Heart right ventricle (tissue), 16 donors: ENCODE results near the gene ARIH1. TPM values are rescaled to one million over a fixed set of nuclear protein-coding genes. Genes with fewer than 3 reads are reported as not detected.
"Not testable (repeated sequence)": the region's sequence is repeated elsewhere in the genome, so short reads cannot be mapped to it uniquely, and the experiment has no call there.

Experiments
- ATAC-seq, 8 donors: fragments of 200-7000 bp; cut with Tn5 transposase; one replicate each; pipeline ENCODE4 v1.9.1; 2020; ENCODE audit warnings: mild to moderate bottlenecking in 8 of 8, moderate library complexity in 8 of 8, moderate number of reproducible peaks in 1 of 8
- DNase-seq, 2 donors: peaks; one replicate each; pipeline ENCODE4 v3.0.0-alpha.2; 2020
- H3K27ac ChIP-seq, 10 donors: fragments of 200-600 bp; sonication (generic) in 2 of 10; one replicate each; pipeline versions ENCODE4 v1.5.0 to v1.8.0; 2020 to 2022; ENCODE audit warnings: mild to moderate bottlenecking in 3 of 10
- H3K27me3 ChIP-seq, 7 donors: fragments of 200-600 bp; one replicate each; pipeline ENCODE4 v1.8.0; 2021 to 2022; ENCODE audit warnings: mild to moderate bottlenecking in 2 of 7
- H3K36me3 ChIP-seq, 9 donors: fragments of 200-600 bp; sonication (generic) in 1 of 9; one replicate each; pipeline versions ENCODE4 v1.5.0 to v1.8.0; 2020 to 2022; ENCODE audit warnings: mild to moderate bottlenecking in 2 of 9
- H3K4me1 ChIP-seq, 9 donors: fragments of 200-600 bp; sonication (generic) in 1 of 9; one replicate each; pipeline versions ENCODE4 v1.5.0 to v1.8.0; 2020 to 2022; ENCODE audit warnings: mild to moderate bottlenecking in 4 of 9
- H3K4me3 ChIP-seq, 10 donors: fragments of 200-600 bp; sonication (generic) in 2 of 10; one replicate each; pipeline versions ENCODE4 v1.5.0 to v1.8.0; 2020 to 2022; ENCODE audit warnings: mild to moderate bottlenecking in 7 of 10, moderate library complexity in 2 of 10
- H3K9me3 ChIP-seq, 11 donors: fragments of 200-600 bp in 10 of 11; sonication (generic) in 2 of 11; one replicate each; pipeline versions ENCODE4 v1.5.0 to v1.8.0; 2013 to 2022; ENCODE audit warnings: mild to moderate bottlenecking in 2 of 11, control low read depth in 1 of 11, moderate library complexity in 1 of 11
- WGBS, 2 donors: extraction: QIAGEN DNeasy Blood & Tissue Kit; methylation state at CpG; one replicate each; pipeline ENCODE4 v1.1.7; 2013; ENCODE audit warnings: inconsistent platforms in 1 of 2; 5-methylcytosine and 5-hydroxymethylcytosine counted together
- intact Hi-C, 10 donors: fragments of 100-400 bp; cut with DNase I; formaldehyde crosslinking; loops; one replicate each; pipeline versions ENCODE4 v1.11.1 to v1.14.2; 2022
- long read RNA-seq, 3 donors: library from polyadenylated mRNA; unstranded; transcript quantifications; one replicate each; pipeline ENCODE4 v2.0.0, GENCODE V29; 2020 to 2021
- polyA plus RNA-seq, 2 donors: library from polyadenylated mRNA; stranded (reverse); fragments of 200-250 nt; gene quantifications; one replicate each; pipeline ENCODE4 v1.2.3, GENCODE V29; 2013
- total RNA-seq, 10 donors: library from RNA; stranded (reverse); fragmentation: NEBNext Ultra II Directional in 3 of 10; extraction: Animal tissue kit (Norgen Biotek cat#: 25700) in 3 of 10; gene quantifications; one replicate each; pipeline versions ENCODE4 v1.2.1 to v1.2.4, GENCODE V29; 2021 to 2023
- TF ChIP-seq, protein P1 (sequence below), 9 donors: fragments of 200-600 bp; sonication (generic) in 2 of 9; IDR thresholded peaks; one replicate each; pipeline versions ENCODE4 v1.5.0 to v1.8.0; 2021 to 2022; ENCODE audit warnings: antibody characterized with exemption in 9 of 9, mild to moderate bottlenecking in 5 of 9, moderate library complexity in 1 of 9
- donor health status: Arrhythmogenic right ventricular cardiomyopathy.
- donor health status: ischemic (EF 13 %, LVEDD 7.1; RV severe dilation, severe dysfunction).
- donor health status: healthy with polysubstance abuse.
- donor health status: DM: no; HTN: yes; CAD: no.
- donor health status: DM: no; HTN: no; CAD: no.
- donor health status: ischemic (EF 25% LVEDD 6.9; RV normal size, moderate dysfunction).
- donor health status: ischemic (EF 25% LVEDD 5.7; RV mildly dilated, moderate dysfunction).
- donor health status: healthy.
- donor health status: DM: yes; HTN: yes; CAD: no.
- donor health status: Ischemic cardiomyopathy.
- donor health status: ischemic (EF 35%, LVEDD 5.7; RV mildly dilated, moderate dysfunction).
- donor health status: nonischemic (EF 11% LVEDD 7.7; RV severe dilation, severe dysfunction).
- donor health status: DM: yes; HTN: yes; CAD: no.
- donor health status: PGD.
- donor health status: ischemic (EF 29% LVEDD 5.4; RV normal size, mild dysfunction).
- donor health status: nonischemic (EF 23%, LVEDD 6.1; RV moderate dilation, normal function).

Gene ARIH1, protein sequence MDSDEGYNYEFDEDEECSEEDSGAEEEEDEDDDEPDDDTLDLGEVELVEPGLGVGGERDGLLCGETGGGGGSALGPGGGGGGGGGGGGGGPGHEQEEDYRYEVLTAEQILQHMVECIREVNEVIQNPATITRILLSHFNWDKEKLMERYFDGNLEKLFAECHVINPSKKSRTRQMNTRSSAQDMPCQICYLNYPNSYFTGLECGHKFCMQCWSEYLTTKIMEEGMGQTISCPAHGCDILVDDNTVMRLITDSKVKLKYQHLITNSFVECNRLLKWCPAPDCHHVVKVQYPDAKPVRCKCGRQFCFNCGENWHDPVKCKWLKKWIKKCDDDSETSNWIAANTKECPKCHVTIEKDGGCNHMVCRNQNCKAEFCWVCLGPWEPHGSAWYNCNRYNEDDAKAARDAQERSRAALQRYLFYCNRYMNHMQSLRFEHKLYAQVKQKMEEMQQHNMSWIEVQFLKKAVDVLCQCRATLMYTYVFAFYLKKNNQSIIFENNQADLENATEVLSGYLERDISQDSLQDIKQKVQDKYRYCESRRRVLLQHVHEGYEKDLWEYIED
- total RNA-seq (100 to 1,000 TPM; 148 to 231 (median 188) TPM), polyA plus RNA-seq (10 to 100 TPM; 23.1 to 28.9 TPM)
- long read RNA-seq, donor 1, full-length matches to known transcripts = 24 of 26 reads
- long read RNA-seq, donor 1, partial matches to known transcripts = 1 of 26 reads
- long read RNA-seq, donor 1, other reads (novel, unspliced or antisense) = 1 of 26 reads
- long read RNA-seq, donor 2, full-length matches to known transcripts = 31 of 37 reads
- long read RNA-seq, donor 2, partial matches to known transcripts = 0 of 37 reads
- long read RNA-seq, donor 2, other reads (novel, unspliced or antisense) = 6 of 37 reads
- long read RNA-seq, donor 3, full-length matches to known transcripts = 11 of 19 reads
- long read RNA-seq, donor 3, partial matches to known transcripts = 3 of 19 reads
- long read RNA-seq, donor 3, other reads (novel, unspliced or antisense) = 5 of 19 reads

DNA sequence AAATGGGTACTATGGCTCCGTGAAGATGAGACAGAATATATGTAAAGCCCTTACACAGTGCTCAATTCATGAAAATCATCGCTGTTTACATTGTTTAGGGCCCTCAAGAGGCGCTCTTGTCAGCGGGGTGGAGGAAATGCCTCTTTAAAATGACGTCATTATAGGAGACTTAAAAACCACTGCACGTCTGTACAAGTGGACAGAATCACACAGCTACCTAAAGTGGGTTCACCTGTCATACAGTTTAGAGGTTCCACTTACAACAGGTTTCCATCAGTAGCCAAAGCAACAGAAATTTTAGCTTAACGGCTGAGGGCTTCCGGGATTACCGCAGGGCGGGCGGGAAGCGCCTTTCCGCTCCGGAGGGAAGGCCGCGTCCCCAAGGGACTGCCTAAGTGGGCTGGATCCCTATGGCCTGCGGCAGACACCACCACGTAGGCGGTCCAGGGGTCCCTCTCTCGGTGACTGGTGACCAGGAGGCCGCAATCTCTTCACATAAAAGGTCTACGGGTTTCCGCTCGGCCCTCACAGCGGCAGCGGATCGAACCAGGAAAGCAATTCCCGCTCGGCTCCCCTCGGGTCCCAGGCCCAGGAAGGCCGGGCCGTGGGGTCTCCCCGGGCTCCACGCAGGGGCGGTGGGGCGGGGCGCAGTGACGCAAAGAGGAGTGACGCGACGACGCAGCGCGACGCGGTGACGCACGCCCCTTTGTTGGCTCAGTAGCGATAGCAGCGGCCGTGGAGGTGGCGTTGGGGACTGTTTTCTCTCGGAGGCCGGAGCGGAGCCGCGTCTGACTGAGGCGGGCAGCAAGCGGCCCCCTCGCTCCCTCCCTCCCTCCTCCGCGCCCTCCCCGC, at the start of gene ARIH1:
TSS of gene ARIH1 (plus strand) at position 717 of the 852 bp plus-strand sequence. CDS start 310 bp downstream, outside the sequence.
- peaks cover 10 to 49% (median 45%) of the 10 kb centered on the region in 9 donors for H3K4me1 ChIP-seq
- peak; percentile 97 to 99 for DNase-seq
- TF ChIP-seq, protein P1, sequence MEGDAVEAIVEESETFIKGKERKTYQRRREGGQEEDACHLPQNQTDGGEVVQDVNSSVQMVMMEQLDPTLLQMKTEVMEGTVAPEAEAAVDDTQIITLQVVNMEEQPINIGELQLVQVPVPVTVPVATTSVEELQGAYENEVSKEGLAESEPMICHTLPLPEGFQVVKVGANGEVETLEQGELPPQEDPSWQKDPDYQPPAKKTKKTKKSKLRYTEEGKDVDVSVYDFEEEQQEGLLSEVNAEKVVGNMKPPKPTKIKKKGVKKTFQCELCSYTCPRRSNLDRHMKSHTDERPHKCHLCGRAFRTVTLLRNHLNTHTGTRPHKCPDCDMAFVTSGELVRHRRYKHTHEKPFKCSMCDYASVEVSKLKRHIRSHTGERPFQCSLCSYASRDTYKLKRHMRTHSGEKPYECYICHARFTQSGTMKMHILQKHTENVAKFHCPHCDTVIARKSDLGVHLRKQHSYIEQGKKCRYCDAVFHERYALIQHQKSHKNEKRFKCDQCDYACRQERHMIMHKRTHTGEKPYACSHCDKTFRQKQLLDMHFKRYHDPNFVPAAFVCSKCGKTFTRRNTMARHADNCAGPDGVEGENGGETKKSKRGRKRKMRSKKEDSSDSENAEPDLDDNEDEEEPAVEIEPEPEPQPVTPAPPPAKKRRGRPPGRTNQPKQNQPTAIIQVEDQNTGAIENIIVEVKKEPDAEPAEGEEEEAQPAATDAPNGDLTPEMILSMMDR (IDR thresholded peaks at IDR 0.05) = peak in 5 of 9 donors; percentile 11 to 48 (median 32)

DNA sequence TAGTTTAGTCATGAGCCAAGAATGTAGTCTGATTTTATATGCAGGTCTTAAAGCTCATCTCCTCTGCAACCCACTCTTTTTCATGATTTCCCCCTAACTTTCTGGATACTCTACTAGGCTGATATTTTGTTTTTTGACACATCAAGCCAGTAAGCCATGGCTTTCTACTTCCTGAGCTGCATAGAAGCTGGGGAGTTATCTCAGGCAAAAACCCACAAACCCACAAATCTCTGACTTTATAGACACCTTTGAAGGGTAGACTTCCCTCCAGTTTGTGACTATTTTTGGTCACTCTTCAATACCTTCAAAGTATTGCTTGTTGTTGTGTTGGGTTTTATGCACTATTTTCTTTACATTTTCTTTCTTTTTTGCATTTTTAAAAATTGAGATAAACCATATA, 47.4 kb upstream of the ARIH1 start:
- H3K9me3 ChIP-seq = peaks cover 0 to 25% (median 10%) of the 10 kb centered on the region in 11 donors
- no peaks in the 10 kb centered on the region for H3K36me3 ChIP-seq
- DNase-seq (no peak), ATAC-seq (no peak)
- TF ChIP-seq, protein P1 (IDR thresholded peaks at IDR 0.05) = no peak
- H3K27me3 ChIP-seq = no peaks in the 10 kb centered on the region
- intact Hi-C loops = no loop called here
- H3K27ac ChIP-seq = no peak overlapping the region
- H3K4me3 ChIP-seq = no peak overlapping the region
- no peaks in the 10 kb centered on the region for H3K4me1 ChIP-seq

More for the DNA sequence above, at the start of gene ARIH1:
- peak; percentile 96 to 99 (median 98) for ATAC-seq
- 0% methylated on average over 60 to 62 of the region's 63 CpGs for WGBS, 2 donors
- peak within 1 kb of the TSS; percentile 97 to 100 (median 99) for H3K27ac ChIP-seq
- H3K4me3 ChIP-seq = peak within 1 kb of the TSS; percentile 75 to 92 (median 84)
- intact Hi-C loops = loop anchor here in 5 of 10 donors (5.0 to 10.0 kb wide), 2 partner anchors 97 to 99 kb away; partner anchors contain the start of gene HEXA (in 5 of the 5)
- H3K27me3 ChIP-seq = no peaks in the 10 kb centered on the region
- H3K9me3 ChIP-seq = no peaks in the 10 kb centered on the region
- H3K36me3 ChIP-seq = peaks cover 0 to 35% (median 0%) of the 10 kb centered on the region in 9 donors

DNA sequence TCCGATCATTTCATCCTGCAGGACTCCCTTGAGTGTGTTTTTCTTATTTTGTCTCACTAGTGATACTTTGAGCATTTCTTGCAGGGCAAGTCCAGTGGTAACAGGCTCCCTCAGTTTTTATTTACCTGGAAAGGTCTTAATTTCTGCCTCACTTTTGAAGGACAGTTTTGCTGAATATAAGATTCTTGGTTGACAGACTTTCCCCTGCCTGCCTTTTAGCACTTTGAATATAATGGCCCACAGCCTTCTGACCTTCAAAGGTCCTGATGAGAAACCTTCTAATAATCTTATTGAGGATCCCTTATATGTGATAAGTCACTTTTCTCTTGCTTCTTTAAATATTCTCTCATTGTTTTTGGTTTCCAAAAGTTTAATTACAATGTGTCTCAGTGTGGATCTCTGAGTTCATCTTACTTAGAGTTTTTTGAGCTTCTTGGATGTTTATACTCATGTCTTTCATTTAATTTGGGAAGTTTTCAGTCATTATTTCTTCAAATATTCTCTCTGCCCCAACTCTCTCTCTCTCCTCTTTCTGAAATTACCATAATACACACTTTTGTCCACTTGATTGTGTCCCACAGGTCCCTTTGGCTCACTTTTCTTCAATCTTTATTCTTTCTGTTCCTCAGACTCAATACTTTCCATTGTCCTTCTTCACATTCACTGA, 36.3 kb upstream of the ARIH1 start:
- Histone ChIP-seq H3K36me3 (no peaks in the 10 kb centered on the region), H3K27me3 (peaks cover 0 to 32% (median 0%) of the 10 kb centered on the region in 7 donors), H3K4me1 (no peaks in the 10 kb centered on the region), H3K27ac (no peak overlapping the region), H3K9me3 (peaks cover 0 to 25% (median 11%) of the 10 kb centered on the region in 11 donors), H3K4me3 (no peak overlapping the region)
- WGBS, 2 donors = 79 to 92% methylated on average over 1 of the region's 1 CpG
- DNase-seq (no peak), ATAC-seq (no peak)
- intact Hi-C loops = no loop called here
- TF ChIP-seq, protein P1 (IDR thresholded peaks at IDR 0.05) = no peak

DNA sequence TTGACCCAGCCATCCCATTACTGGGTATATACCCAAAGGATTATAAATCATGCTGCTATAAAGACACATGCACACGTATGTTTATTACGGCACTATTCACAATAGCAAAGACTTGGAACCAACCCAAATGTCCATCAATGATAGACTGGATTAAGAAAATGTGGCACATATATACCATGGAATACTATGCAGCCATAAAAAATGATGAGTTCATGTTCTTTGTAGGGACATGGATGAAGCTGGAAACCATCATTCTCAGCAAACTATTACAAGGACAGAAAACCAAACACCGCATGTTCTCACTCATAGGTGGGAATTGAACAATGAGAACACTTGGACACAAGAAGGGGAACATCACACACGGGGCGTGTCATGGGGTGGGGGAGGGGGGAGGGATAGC, 31.3 kb upstream of the ARIH1 start:
- H3K4me1 ChIP-seq, ATAC-seq, H3K27ac ChIP-seq, intact Hi-C loops, H3K27me3 ChIP-seq, DNase-seq, H3K4me3 ChIP-seq, H3K9me3 ChIP-seq, H3K36me3 ChIP-seq: not testable (repeated sequence)
- 90 to 91% methylated on average over 3 of the region's 5 CpGs for WGBS, 2 donors
